RKO (cell line): ENCODE results near the gene TSHZ2.
"Not testable (repeated sequence)": the region's sequence is repeated elsewhere in the genome, so short reads cannot be mapped to it uniquely, and the experiment has no call there.

Experiments used
- DNase-seq: peaks from one replicate; pipeline ENCODE4 v3.0.0-alpha.2; 2016; ENCODE audit warnings: low spot score

TSHZ2 gene

GRCh38 chr20:53087037-53087777 lies 115.0 kb downstream of the TSHZ2 start:
- DNase-seq, result no peak

- DNase-seq, result no peak
Measured at GRCh38 chr20:53088786-53089185, 116.6 kb downstream of the TSHZ2 start.

DNA sequence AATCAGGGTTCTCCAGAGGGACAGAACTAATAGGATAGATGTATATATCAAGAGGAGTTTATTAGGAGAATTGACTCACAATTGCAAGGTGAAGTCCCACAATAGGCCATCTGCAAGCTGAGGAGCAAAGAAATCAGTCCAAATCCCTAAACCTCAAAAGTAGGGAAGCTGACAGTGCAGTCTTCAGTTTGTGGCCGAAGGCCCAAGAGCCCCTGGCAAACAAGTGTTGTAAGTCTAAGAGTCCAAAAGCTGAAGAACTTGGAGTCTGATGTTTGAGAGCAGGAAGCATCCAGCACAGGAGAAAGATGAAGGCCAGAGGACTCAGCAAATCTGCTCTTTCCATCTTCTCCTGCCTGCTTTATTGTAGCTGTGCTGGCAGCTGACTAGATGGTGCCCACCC lies 117.7 kb downstream of the TSHZ2 start:
- not testable (repeated sequence) for DNase-seq

GRCh38 chr20:53091789-53092188 lies 119.6 kb downstream of the TSHZ2 start:
- DNase-seq, result no peak

- DNase-seq, result no peak
Measured at GRCh38 chr20:53092772-53093300, 120.7 kb downstream of the TSHZ2 start.

DNA sequence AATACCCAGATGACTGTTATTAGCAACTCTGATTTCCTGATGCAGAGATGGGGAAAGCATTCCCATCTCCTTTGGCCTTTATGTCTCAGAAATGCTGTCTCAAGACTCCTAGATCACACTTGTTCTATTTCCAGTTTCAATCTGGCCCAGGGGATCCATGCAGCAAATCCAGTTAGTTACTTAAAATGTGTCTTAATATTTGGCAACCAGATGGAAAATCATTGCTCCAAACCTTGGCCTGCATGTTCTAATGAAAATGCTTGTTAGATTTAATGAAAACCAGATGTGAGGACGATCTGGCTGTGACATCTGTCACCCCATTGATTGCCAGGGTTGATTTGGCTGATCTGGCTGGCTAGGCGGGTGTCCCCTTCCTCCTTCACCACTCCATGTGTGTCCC lies 125.2 kb downstream of the TSHZ2 start:
- no peak for DNase-seq

GRCh38 chr20:53097791-53098190 lies 125.6 kb downstream of the TSHZ2 start:
- DNase-seq, result no peak

GRCh38 chr20:53098621-53099020 lies 126.5 kb downstream of the TSHZ2 start:
- DNase-seq, result no peak

- no peak for DNase-seq
Measured at GRCh38 chr20:53099856-53100255, 127.7 kb downstream of the TSHZ2 start.

DNA sequence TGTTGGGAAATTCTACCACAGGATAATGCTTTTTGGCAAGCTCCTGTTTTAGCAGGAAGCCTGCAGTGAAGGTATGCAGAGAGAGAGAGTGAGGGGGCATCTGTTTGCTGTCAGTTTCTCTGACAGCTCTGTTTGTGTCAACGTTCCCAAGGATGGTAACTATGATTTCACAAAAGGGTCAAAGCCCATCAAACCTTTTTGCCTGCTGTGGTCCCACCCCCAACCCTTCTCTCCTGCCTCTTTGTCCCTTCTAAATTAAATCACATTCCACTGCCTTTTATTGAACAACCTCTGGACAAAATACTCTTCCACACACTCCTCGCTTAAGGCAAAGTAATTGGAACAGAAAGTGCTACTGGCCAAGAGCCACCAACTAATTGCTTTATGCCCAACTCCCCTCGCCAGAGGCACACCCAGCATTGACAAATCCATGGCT lies 128.3 kb downstream of the TSHZ2 start:
- DNase-seq, result no peak

- no peak for DNase-seq
Measured at GRCh38 chr20:53101992-53102760, 130.0 kb downstream of the TSHZ2 start.

GRCh38 chr20:53103124-53103523 lies 131.0 kb downstream of the TSHZ2 start:
- no peak for DNase-seq

GRCh38 chr20:53104884-53105283 lies 132.7 kb downstream of the TSHZ2 start:
- DNase-seq, result no peak

DNA sequence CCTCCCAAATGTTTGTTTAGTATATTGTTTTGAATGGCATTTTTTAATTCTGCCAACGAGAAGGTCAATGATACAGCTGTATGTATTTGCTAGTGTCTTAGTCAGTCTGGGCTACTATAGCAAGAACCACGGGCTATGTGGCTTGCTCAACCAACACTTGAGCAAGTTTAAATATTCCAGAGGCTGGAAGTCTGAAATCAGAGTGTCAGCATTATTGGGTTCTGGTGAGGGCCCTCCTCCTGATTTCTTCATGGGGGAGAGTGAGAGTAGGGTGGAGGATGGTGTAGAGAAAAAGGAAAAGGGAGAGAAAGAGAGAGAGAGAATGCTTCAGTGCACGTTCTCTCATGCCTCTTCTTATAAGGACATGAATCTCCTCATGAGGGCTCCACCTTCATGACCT lies 144.6 kb downstream of the TSHZ2 start:
- DNase-seq, result no peak

- DNase-seq, result no peak
Measured at GRCh38 chr20:53122853-53123252, 150.7 kb downstream of the TSHZ2 start.

GRCh38 chr20:53124075-53124551 lies 152.0 kb downstream of the TSHZ2 start:
- no peak for DNase-seq

DNA sequence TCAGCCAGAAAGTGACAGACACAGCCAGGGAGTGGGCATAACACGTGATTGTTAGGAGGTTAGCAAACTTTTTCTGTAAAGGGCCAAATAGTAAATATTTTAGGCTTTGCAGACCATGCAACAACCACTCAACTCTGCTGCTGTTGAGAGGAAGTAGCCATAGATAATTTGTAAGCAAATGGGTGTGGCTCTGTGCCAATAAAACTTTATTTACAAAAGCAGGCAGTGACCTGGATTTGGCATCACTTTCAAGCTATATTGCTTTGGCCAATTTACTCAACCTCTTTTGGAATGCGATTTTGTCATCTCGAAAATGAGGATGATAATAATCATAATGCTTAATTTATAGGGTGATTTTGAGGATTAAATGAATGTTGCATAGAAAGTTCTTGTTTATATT lies 152.6 kb downstream of the TSHZ2 start:
- DNase-seq, result no peak

- no peak for DNase-seq
Measured at GRCh38 chr20:53126185-53126584, 154.0 kb downstream of the TSHZ2 start.

- no peak for DNase-seq
Measured at GRCh38 chr20:53127027-53127426, 154.9 kb downstream of the TSHZ2 start.

DNA sequence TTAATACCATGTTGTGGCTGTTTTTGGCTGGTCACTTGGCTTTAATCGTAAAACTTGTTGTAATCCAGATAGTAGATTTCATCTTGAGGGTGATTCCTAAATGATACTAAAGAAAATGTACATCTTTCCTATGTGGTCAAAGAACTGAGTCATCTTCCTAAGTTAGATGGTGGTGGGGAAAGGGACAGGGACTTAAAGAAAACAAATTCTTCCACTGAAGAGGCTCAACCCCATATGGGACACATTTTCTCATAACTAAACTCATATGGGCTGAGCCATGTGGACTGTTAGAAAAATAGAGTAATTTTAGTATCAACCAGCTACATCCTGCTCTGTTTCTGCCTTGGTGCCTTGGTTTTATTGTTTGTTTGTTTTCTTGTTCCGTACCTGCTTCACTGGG lies 155.8 kb downstream of the TSHZ2 start:
- no peak for DNase-seq

GRCh38 chr20:53129563-53129962 lies 157.4 kb downstream of the TSHZ2 start:
- no peak for DNase-seq

- no peak for DNase-seq
Measured at GRCh38 chr20:53130795-53131194, 158.6 kb downstream of the TSHZ2 start.

DNA sequence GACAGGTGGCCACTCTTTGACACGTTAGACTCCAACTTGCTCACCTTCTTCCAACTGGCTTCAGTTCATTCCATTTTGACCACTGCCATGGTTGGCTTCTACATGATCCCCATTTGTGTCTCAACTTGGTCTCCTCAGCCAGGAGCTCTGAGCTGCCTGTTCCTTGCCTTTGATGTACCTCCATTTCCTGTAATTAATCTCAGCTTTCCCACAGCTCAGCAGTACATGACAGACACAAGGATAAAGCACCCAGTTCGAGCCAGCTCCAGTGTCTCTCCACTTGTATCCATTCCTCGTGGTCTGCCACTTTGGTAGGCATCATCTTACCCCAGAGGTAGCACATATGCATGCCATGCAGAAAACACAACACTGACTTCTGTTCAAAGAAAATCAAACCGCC lies 161.0 kb downstream of the TSHZ2 start:
- no peak for DNase-seq
